Upper lobe of left lung (tissue), 4 donors: Measurements from ENCODE around the gene EPOP.
A peak's percentile ranks its signal among the peaks of the same experiment; 100 is the strongest.

Experiments
- EP300 ChIP-seq, 4 donors: sonication (generic); formaldehyde crosslinking; IDR thresholded peaks; one replicate each; pipeline ENCODE4 v1.5.1; 2017; ENCODE audit warnings: antibody characterized with exemption in 4 of 4, control low read depth in 2 of 4
- POLR2A ChIP-seq, 4 donors: fragments of 450-650 bp; IDR thresholded peaks; one replicate each; pipeline ENCODE4 v1.5.1; 2016 to 2017; ENCODE audit warnings: antibody characterized with exemption in 4 of 4, mild to moderate bottlenecking in 2 of 4
- TF ChIP-seq, protein P1 (sequence below), 6 experiments: fragments of 450-650 bp in 4 of 6; fragments of 200-600 bp in 2 of 6; sonication (generic) in 2 of 6; IDR thresholded peaks; one replicate each; pipeline ENCODE4 v1.5.1; 2016 to 2019; ENCODE audit warnings: antibody characterized with exemption in 6 of 6

- TF ChIP-seq, protein P1, sequence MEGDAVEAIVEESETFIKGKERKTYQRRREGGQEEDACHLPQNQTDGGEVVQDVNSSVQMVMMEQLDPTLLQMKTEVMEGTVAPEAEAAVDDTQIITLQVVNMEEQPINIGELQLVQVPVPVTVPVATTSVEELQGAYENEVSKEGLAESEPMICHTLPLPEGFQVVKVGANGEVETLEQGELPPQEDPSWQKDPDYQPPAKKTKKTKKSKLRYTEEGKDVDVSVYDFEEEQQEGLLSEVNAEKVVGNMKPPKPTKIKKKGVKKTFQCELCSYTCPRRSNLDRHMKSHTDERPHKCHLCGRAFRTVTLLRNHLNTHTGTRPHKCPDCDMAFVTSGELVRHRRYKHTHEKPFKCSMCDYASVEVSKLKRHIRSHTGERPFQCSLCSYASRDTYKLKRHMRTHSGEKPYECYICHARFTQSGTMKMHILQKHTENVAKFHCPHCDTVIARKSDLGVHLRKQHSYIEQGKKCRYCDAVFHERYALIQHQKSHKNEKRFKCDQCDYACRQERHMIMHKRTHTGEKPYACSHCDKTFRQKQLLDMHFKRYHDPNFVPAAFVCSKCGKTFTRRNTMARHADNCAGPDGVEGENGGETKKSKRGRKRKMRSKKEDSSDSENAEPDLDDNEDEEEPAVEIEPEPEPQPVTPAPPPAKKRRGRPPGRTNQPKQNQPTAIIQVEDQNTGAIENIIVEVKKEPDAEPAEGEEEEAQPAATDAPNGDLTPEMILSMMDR (IDR thresholded peaks at IDR 0.05): no peak
- TF ChIP-seq POLR2A (IDR thresholded peaks at IDR 0.05): no peak
- TF ChIP-seq EP300 (IDR thresholded peaks at IDR 0.05): peak in 2 of 4 donors; percentile 27 to 40
Measured at GRCh38 chr17:38701504-38702165, 26.9 kb upstream of the EPOP start.
